ENCODE results near the gene TENT4B. TPM values are rescaled to one million over a fixed set of nuclear protein-coding genes. Genes with fewer than 3 reads are reported as not detected.

TENT4B gene
- total RNA-seq, 2 donors from 2014 or later: 5.5 to 7.1 TPM

DNA sequence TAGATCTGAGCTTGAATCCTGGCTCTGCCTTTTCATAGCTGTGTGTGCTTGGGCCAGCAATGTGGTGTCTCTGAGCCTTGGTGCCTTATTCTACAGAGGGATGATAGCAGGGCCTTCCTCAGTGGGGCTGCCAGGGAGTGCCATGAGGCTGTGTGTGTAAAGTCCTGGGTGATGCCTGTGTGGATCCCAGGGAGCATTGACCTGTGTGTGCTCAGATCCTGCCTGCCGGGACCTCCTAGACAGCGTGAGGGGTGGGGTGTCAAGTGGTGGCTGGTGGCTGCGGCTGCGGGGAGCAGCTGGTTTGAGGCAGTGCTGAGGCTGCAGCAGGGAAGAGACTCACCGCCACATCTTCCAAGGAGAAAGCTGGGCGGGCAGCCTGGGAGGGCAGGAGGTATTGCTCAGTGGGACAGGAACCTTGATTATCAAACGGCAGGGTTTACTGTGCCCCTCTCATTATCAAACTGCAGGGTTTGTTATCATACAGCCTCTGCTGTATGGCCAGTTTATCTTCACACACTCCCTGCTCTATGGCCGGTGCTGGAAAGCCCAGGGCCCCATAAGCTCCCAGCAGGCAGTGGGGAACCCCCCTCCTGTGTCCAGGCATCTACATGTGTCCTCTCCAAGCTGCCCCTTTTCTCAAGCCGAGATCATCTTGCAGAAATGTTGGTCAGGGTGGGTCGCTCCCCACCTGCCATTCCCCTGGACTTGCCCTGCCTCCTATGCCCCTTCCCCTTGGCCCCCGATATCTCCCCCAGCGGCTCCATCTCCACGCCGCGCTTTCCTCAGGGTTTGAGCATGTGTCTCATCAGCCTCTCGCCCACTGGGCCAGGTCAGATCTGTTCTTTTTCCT, 110.2 kb downstream of the TENT4B start:
- ATAC-seq (no peak), DNase-seq (peak; percentile 16)
- intact Hi-C loops (cut with DNase I): no loop called here

GRCh38 chr16:50263940-50264929, 111.1 kb downstream of the TENT4B start:
- ATAC-seq (no peak), DNase-seq (no peak)
- intact Hi-C loops (cut with DNase I): no loop called here

DNA sequence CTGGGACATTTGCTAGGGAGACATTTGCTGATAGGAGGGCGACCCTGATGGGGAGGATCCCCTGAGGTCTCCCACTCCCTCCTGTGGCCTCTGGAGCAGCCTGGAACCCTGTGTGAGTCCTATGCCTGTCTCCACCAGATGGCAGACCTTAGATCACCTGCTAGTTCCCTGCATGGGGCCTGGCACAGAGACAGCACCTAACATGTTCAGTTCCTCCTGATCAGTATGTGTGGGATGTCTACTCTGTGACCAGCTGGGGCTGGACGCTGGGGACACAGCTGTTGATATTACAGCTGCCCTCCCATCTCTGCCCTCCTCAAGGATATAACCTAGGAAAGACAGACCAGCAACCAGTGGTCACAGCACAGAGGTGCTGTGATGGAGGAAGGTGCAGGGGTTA, 112.2 kb downstream of the TENT4B start:
- no peak for ATAC-seq
- intact Hi-C loops (cut with DNase I): no loop called here
- no peak for DNase-seq

DNA sequence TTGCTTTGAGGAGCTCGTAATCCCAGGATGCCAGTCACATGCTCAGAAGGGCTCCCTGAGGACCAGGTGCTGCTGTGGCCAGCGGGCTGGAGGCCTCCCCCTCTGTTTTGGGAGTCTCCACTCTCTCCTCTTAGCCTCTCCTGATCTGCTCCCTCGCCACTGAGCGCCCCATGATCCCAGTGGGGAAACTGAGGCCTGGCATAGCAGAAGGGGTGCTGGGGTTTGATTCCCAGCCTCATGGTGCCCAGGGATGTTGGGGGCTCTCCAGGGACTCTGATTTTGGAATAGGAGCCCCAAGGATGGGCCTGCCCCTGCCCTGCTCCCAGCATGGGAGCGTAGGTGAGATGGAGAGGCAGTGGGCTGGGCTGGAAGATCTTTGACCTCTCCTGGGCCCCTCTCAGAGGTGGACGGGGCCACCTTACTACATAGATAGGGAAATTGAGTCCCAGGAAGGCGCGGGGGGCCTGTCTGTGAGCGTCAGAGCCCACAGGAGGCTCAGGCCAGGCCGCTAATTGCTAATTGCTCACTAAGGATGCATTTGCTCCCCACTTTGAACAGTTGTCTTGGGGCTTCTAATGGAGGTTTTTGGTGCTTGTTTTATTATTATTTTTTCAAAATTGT, 112.7 kb downstream of the TENT4B start:
- ATAC-seq (no peak), DNase-seq (no peak)
- intact Hi-C loops (cut with DNase I): no loop called here

DNA sequence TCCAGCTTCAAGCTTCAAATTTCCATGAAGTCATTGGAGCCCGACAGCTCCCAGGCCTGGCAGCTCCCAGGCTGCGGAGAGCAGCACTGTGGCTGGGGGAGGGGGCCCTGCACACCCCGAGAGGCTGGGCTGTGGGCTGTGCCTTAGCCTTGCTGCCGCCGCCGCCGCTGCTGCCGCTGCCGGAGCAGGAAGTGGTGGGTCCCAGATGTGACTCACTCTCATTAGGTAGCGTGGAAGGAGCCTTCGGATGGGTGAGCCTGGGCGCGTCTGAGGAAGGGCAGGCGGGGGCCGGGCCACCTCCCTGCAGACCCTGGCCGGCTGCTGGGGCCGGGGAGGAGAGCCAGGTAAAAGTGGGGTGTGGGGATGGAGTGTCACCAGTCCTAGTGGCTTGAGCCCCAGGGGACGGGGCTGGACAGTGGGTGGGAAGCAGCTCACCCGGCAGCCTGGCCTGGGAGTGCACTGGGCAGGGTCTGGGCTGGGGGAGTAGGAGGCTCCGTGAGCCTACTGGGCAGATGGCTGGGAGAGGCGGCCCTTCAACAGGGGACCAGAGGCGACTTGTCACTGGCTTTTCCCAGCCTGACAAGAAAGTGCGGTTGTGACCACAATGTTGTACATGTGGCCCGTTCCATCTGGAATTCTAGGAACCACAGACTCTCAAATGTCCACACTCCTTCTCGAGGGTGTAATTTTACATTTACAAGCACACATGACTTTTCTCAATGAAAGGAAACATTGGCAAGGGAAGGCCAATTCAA, 113.4 kb downstream of the TENT4B start, which contains the start of gene ADCY7:
ADCY7 (plus strand) TSS at position 215 of the 755 bp plus-strand sequence. CDS start 21,629 bp downstream, outside the sequence.
- peak; percentile 80 for DNase-seq
- peak; percentile 89 to 90 for ATAC-seq
- intact Hi-C loops (cut with DNase I): no loop called here

DNA sequence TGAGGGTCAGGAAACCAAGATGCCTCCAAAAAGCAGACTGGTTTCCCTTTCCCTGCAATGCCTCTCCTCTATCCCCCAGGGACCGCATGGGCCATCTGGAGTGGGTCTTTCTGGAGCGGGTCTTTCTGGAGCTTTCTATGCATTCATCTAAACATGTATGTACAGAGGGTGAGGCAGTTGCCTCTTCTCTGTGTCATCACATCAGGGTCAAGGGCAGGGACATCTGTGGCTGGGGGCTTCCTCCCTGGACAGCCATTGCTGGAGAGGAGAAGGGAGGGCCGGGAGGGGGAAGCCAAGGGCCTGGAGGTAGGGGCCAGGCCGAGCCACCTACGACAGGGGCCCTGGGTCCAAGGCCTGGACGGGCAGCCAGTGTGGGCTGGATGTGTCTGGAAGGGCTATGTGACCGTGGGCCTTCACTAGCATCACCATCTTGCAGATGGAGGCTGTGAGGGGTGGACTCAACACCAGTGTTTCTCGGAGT, 114.1 kb downstream of the TENT4B start:
- intact Hi-C loops (cut with DNase I): no loop called here
- DNase-seq (no peak), ATAC-seq (no peak)

DNA sequence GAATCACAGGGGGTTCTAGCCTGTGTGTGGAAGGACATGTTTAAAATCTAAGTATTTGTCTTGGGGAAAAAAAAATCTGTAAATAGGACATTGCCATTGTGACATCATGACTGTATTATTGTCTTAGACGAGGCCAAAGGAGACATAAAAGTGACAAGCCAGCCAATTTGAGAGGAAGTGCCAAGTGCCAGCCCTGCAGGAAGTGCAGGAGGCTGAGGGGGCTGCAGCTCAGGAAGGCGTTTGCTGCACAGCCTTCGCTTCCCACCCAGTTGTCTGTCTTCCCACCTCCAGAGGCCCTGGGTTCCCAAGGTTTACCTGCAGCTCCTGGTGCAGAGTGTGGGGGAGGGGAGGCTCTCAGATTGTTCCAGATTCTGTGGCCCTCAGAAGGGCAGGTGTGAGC, 114.5 kb downstream of the TENT4B start:
- DNase-seq (peak; percentile 18), ATAC-seq (no peak)
- intact Hi-C loops (cut with DNase I): no loop called here

- no peak for ATAC-seq
- intact Hi-C loops (cut with DNase I): no loop called here
- DNase-seq: no peak
Measured at GRCh38 chr16:50268352-50268751, 115.2 kb downstream of the TENT4B start.

DNA sequence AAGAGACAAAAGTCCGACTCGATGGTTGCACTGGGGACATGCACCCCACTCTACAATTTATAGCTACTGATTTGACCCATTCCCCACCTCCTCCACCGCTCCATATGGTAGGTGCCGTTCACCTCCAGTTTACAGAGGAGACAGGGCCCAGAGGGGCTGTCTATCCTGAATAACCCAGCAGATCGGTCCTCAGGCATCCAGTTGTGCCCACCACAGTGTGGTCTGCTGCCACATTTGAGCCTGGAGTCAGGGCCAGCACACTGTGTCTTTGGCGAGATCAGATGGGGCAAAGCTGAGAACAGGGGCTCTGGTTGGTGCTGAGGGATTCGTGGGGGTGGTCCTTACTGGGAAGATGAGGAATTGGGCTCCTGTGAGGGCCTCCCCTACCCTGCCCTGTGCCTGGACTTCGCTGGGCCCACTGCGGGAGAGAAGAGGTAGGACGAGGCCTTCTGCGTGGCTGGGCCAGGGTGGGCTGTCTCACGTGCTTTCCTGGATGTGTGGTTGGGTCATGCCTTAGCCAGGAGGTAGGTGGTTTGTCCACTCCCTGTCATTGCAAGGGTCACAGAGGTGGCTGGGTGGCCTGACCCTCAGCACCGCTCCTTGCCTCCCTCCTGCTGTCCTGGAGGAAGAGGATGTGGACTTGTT, 116.1 kb downstream of the TENT4B start:
- ATAC-seq (no peak), DNase-seq (peak; percentile 10)
- intact Hi-C loops (cut with DNase I): no loop called here

- DNase-seq (no peak), ATAC-seq (no peak)
- intact Hi-C loops (cut with DNase I): no loop called here
Measured at GRCh38 chr16:50269769-50270509, 116.8 kb downstream of the TENT4B start.

DNA sequence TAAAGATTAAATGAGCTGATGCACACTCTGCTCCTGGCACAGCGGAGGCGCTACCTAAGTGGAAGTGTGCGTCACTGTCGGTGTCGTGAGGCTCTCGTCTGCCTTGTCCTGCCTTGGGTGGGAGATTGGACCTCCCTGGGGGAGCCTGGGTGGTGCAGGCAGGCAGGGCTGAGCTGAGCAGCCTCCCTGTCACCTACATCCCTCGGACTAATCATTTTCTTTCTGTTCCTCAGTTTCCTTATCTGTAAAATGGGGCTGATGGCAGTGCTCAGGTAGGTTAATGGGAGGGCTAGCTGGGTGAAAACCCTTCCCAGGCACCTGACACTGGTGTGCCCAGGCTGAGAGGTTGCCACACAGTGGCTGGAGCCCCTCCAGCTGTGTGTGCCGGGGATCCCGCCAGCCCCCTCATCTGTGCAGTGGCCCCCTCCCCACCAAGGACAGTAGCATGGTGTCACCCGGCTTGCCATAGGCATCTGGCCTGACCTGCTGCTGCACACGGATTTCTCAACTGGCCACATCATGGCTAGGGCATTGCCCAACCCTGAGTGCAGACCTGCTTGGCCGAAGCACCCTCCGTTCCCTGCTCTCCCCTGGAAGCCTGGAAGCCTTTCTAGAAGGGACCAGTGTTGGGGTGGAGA, 117.5 kb downstream of the TENT4B start:
- intact Hi-C loops (cut with DNase I): no loop called here
- DNase-seq (peak; percentile 19), ATAC-seq (no peak)

DNA sequence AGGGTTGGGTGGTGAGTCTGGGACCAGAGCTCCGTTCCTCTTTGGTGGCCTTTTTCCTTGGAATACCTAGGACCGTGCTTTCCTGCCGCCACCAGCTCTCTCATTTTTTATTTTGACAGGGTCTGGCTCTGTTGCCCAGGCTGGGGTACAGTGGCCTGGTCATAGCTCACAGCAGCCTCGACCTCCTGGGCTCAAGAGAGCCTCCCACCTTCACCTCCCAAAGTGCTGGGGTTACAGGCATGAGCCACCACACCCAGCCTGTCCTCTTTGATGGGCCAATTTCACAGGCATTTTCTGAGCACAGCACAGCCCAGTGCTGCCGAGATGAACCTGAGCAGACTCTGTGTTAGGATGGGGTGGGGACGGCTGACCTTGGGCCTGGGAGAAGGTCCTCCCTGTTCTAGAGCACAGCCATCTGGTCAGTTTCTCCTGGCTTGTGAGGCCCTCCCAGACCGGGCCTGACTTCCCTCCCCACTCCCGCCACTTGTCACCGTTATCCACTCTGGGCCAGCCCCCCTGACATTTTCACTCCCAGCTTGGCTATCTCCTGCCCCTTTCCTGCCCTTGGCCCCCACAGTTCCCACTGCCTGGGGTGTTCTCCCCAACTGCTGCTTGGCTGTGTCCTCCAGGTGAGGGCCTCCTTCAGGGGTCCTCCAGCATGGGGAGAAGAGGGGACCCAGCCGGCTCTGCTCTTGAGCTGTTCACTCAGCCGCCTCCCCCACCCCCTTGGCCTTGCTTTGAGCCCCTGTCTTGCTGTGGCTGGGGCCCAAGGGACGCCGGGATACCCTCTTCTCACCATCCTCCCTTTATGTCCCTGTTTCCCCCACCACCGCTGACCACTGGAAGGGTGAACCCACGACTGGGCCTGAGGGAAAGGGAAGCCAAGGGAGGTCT, 118.3 kb downstream of the TENT4B start:
- intact Hi-C loops (cut with DNase I): no loop called here

DNA sequence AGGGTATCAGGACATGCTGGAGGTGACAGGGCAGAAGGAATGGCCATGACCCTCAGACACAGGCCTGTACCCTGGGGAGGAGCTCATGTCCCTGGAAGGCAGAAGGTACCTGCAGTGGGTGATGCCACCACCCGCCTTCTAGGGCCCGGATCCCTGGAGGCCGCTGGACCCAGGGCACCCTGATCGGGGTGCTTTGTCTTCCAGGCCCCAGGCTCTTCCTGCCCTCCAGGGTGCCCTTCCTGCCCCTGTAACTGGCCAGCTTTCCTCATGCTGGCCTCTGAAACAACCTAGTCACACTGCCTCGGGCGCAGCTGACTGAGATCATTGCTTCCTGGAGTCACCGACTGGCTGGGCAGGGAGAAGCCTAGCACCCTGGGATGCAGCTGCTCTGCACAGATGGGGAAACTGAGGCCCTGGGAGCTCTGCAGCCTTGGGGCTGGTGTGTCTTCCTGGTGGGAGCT, 119.0 kb downstream of the TENT4B start:
- no peak for DNase-seq
- ATAC-seq: no peak
- intact Hi-C loops (cut with DNase I): no loop called here

More for the DNA sequence above, 118.3 kb downstream of the TENT4B start:
- no peak for DNase-seq
- no peak for ATAC-seq

- intact Hi-C loops (cut with DNase I): no loop called here
- no peak for DNase-seq
- no peak for ATAC-seq
Measured at GRCh38 chr16:50272687-50273381, 119.7 kb downstream of the TENT4B start.

- ATAC-seq (no peak), DNase-seq (no peak)
- intact Hi-C loops (cut with DNase I): no loop called here
Measured at GRCh38 chr16:50273382-50273690, 120.2 kb downstream of the TENT4B start.

All from left cardiac atrium (tissue), 4 donors.